ENCODE data around the gene PSMA3. TPM values are rescaled to one million over a fixed set of nuclear protein-coding genes. Genes with fewer than 3 reads are reported as not detected.

Gene PSMA3
- total and polyA plus RNA-seq, 10 of the 15 experiments (the other 5 are each of a cell fraction or from before 2014, with no cell fraction given) = 142 to 936 (median 400) TPM

DNA sequence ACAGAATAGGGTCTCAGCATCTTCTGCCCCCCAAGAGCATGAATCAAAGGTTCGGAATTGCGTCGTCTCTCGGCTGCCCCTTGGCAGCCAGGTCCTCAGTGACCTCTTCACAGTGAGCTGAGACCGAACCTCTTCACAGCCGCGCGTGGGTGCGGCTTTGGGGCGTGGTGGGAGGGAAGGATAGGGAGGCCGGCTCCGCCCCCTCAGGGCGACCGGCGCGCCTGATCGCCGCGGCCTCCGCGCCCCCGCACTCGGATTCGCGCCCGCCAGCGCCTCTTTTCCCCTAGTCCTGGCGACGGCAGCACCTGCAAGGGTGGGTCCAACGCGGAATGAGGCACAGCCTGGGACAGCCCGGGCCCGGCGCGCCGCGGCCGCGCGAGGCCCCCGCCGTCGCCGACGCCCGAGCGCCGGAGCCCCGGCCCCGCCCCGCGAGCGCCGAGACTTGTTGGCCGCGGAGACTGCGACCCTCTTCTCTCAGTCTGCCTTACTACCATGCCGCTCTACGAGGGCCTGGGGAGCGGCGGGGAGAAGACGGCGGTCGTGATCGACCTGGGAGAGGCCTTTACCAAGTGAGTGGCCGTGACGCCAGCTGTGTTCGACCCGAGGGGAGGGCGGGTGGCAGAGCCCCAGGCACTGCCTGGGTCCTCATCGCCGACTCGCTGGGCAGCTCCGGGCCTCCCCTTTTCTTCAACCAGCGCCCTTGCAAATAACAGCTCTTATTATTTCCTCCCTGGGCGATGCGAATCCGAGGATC, 44.7 kb upstream of the PSMA3 start, which contains the start of gene ACTR10 (continued):
- TF ChIP-seq, protein P1, sequence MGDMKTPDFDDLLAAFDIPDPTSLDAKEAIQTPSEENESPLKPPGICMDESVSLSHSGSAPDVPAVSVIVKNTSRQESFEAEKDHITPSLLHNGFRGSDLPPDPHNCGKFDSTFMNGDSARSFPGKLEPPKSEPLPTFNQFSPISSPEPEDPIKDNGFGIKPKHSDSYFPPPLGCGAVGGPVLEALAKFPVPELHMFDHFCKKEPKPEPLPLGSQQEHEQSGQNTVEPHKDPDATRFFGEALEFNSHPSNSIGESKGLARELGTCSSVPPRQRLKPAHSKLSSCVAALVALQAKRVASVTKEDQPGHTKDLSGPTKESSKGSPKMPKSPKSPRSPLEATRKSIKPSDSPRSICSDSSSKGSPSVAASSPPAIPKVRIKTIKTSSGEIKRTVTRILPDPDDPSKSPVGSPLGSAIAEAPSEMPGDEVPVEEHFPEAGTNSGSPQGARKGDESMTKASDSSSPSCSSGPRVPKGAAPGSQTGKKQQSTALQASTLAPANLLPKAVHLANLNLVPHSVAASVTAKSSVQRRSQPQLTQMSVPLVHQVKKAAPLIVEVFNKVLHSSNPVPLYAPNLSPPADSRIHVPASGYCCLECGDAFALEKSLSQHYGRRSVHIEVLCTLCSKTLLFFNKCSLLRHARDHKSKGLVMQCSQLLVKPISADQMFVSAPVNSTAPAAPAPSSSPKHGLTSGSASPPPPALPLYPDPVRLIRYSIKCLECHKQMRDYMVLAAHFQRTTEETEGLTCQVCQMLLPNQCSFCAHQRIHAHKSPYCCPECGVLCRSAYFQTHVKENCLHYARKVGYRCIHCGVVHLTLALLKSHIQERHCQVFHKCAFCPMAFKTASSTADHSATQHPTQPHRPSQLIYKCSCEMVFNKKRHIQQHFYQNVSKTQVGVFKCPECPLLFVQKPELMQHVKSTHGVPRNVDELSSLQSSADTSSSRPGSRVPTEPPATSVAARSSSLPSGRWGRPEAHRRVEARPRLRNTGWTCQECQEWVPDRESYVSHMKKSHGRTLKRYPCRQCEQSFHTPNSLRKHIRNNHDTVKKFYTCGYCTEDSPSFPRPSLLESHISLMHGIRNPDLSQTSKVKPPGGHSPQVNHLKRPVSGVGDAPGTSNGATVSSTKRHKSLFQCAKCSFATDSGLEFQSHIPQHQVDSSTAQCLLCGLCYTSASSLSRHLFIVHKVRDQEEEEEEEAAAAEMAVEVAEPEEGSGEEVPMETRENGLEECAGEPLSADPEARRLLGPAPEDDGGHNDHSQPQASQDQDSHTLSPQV (IDR thresholded peaks at IDR 0.05) = peak; percentile 94
- TF ChIP-seq, protein P2, sequence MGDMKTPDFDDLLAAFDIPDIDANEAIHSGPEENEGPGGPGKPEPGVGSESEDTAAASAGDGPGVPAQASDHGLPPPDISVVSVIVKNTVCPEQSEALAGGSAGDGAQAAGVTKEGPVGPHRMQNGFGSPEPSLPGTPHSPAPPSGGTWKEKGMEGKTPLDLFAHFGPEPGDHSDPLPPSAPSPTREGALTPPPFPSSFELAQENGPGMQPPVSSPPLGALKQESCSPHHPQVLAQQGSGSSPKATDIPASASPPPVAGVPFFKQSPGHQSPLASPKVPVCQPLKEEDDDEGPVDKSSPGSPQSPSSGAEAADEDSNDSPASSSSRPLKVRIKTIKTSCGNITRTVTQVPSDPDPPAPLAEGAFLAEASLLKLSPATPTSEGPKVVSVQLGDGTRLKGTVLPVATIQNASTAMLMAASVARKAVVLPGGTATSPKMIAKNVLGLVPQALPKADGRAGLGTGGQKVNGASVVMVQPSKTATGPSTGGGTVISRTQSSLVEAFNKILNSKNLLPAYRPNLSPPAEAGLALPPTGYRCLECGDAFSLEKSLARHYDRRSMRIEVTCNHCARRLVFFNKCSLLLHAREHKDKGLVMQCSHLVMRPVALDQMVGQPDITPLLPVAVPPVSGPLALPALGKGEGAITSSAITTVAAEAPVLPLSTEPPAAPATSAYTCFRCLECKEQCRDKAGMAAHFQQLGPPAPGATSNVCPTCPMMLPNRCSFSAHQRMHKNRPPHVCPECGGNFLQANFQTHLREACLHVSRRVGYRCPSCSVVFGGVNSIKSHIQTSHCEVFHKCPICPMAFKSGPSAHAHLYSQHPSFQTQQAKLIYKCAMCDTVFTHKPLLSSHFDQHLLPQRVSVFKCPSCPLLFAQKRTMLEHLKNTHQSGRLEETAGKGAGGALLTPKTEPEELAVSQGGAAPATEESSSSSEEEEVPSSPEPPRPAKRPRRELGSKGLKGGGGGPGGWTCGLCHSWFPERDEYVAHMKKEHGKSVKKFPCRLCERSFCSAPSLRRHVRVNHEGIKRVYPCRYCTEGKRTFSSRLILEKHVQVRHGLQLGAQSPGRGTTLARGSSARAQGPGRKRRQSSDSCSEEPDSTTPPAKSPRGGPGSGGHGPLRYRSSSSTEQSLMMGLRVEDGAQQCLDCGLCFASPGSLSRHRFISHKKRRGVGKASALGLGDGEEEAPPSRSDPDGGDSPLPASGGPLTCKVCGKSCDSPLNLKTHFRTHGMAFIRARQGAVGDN (IDR thresholded peaks at IDR 0.05) = 0 out of 2 replicates have a peak, but pooled peaks have one; percentile 39
- TF ChIP-seq BRCA1 (IDR thresholded peaks at IDR 0.05; ENCODE audit: low read depth, low read length) = no peak
- no peak for TF ChIP-seq ETV6 (conservative IDR thresholded peaks at IDR 0.05 in 1 of 2, IDR thresholded peaks at IDR 0.05 in 1 of 2; ENCODE audit: borderline replicate concordance in 1 of 2, low read depth in 1 of 2)
- no peak for TF ChIP-seq NBN (IDR thresholded peaks at IDR 0.05)
- TF ChIP-seq, protein P3, sequence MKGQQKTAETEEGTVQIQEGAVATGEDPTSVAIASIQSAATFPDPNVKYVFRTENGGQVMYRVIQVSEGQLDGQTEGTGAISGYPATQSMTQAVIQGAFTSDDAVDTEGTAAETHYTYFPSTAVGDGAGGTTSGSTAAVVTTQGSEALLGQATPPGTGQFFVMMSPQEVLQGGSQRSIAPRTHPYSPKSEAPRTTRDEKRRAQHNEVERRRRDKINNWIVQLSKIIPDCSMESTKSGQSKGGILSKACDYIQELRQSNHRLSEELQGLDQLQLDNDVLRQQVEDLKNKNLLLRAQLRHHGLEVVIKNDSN (IDR thresholded peaks at IDR 0.05; ENCODE audit: borderline replicate concordance, extremely low read length, insufficient read depth, low read depth, low read length) = no peak
- TF ChIP-seq TCF3 (IDR thresholded peaks at IDR 0.05; ENCODE audit: borderline replicate concordance, insufficient read depth, low read depth, low read length) = peak; percentile 66; the same call in 1 of the 2 replicates
- TF ChIP-seq, protein P4, sequence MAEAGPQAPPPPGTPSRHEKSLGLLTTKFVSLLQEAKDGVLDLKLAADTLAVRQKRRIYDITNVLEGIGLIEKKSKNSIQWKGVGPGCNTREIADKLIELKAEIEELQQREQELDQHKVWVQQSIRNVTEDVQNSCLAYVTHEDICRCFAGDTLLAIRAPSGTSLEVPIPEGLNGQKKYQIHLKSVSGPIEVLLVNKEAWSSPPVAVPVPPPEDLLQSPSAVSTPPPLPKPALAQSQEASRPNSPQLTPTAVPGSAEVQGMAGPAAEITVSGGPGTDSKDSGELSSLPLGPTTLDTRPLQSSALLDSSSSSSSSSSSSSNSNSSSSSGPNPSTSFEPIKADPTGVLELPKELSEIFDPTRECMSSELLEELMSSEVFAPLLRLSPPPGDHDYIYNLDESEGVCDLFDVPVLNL (IDR thresholded peaks at IDR 0.05; ENCODE audit: low read depth, low read length) = no peak
- TF ChIP-seq LARP7 (IDR thresholded peaks at IDR 0.05) = peak; percentile 93
- TF ChIP-seq CHD2 (IDR thresholded peaks at IDR 0.05; ENCODE audit: borderline replicate concordance, low read depth, low read length) = peak; percentile 42; the same call in 1 of the 2 replicates
- peak; percentile 45 for TF ChIP-seq RUNX3 (IDR thresholded peaks at IDR 0.05; ENCODE audit: low read length)
- peak; percentile 75 for TF ChIP-seq SP1 (IDR thresholded peaks at IDR 0.05; ENCODE audit: low read depth, low read length)
- TF ChIP-seq MEF2B (IDR thresholded peaks at IDR 0.05; ENCODE audit: partially characterized antibody, poor library complexity, severe bottlenecking) = no peak
- peak; percentile 55; the same call in 1 of the 2 replicates for TF ChIP-seq ZNF207 (IDR thresholded peaks at IDR 0.05; ENCODE audit: borderline replicate concordance)
- peak; percentile 69 for TF ChIP-seq CREB1 (IDR thresholded peaks at IDR 0.05; ENCODE audit: low read depth)
- no peak for TF ChIP-seq SREBF1 (IDR thresholded peaks at IDR 0.05; ENCODE audit: low read length)
- 0 out of 2 replicates have a peak, but pooled peaks have one; percentile 17 for TF ChIP-seq CBX5 (IDR thresholded peaks at IDR 0.05; ENCODE audit: low read depth)
